ENCODE results near the gene ATRAID.

Gene ATRAID

DNA sequence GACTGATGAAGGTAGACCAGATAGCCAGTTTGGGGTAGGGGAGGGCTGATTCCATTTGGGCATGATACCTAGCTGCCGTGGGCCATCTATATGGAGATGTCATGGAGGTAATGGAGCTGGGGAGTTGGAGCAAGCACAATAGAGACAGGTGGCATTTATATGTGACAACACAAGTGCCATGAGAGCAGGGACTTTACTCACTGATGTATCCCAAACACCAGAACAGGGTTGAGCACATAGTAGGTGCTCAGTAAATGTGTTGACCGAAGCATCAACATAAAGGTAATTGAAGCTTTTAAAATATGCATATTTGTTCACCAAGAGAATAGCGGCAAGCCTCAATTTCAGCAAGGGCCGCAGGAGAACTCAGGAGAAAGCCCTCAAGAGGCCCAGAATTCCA lies 36.1 kb downstream of the ATRAID start:
- Mint-ChIP-seq H3K27me3 (ENCODE audit: low read depth, poor library complexity) (peaks cover 7% of the 10 kb centered on the region), H3K9me3 (no peaks in the 10 kb centered on the region), H3K27ac (no peak overlapping the region), H3K4me1 (peaks cover 38% of the 10 kb centered on the region), H3K36me3 (ENCODE audit: low read depth) (peaks cover 8% of the 10 kb centered on the region), H3K4me3 (no peak overlapping the region)
- TF ChIP-seq, protein P1, sequence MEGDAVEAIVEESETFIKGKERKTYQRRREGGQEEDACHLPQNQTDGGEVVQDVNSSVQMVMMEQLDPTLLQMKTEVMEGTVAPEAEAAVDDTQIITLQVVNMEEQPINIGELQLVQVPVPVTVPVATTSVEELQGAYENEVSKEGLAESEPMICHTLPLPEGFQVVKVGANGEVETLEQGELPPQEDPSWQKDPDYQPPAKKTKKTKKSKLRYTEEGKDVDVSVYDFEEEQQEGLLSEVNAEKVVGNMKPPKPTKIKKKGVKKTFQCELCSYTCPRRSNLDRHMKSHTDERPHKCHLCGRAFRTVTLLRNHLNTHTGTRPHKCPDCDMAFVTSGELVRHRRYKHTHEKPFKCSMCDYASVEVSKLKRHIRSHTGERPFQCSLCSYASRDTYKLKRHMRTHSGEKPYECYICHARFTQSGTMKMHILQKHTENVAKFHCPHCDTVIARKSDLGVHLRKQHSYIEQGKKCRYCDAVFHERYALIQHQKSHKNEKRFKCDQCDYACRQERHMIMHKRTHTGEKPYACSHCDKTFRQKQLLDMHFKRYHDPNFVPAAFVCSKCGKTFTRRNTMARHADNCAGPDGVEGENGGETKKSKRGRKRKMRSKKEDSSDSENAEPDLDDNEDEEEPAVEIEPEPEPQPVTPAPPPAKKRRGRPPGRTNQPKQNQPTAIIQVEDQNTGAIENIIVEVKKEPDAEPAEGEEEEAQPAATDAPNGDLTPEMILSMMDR (IDR thresholded peaks at IDR 0.05), result no peak
- DNase-seq, result no peak

DNA sequence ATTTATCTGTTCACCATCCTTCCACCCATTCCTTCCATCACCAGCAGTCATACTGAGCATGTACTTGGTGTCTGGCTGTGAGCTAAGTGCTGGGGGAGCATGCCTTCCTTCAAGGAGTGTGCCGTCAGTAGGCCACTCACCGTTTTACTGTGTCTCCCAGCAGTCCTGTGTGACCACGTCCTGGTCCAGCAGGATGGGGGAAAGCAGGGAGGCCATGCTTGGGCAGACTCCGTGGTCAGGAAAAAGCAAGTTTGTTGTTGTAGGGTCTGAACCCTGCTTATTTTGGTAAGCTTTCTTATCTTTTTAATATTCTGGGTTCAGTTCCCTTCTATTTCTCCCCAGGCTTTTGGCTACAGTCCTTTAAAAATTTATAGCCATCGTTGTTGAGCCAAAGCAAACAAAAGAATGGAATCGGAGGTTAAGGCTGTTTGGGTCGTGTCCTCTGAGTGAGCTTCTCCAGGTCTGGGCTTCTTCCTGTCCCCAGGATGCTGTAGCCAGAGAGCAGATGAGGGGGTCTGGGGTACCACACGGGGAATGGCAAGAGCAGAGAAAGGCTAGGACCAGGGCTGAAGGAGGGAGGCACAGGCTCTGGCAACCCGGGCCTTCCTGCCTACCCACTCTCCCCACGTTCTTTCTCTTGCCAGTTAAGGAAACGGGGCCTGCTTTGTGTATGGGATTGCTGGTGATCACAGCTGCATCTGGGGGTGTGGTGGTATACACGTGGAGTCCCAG lies 37.5 kb downstream of the ATRAID start:
- peaks cover 40% of the 10 kb centered on the region for H3K4me1 Mint-ChIP-seq
- no peak overlapping the region for H3K4me3 Mint-ChIP-seq
- TF ChIP-seq, protein P1 (IDR thresholded peaks at IDR 0.05), result no peak
- H3K27ac Mint-ChIP-seq, result no peak overlapping the region
- H3K27me3 Mint-ChIP-seq (ENCODE audit: low read depth, poor library complexity), result peaks cover 7% of the 10 kb centered on the region
- H3K9me3 Mint-ChIP-seq, result no peaks in the 10 kb centered on the region
- H3K36me3 Mint-ChIP-seq (ENCODE audit: low read depth), result peaks cover 2% of the 10 kb centered on the region
- no peak for DNase-seq

DNA sequence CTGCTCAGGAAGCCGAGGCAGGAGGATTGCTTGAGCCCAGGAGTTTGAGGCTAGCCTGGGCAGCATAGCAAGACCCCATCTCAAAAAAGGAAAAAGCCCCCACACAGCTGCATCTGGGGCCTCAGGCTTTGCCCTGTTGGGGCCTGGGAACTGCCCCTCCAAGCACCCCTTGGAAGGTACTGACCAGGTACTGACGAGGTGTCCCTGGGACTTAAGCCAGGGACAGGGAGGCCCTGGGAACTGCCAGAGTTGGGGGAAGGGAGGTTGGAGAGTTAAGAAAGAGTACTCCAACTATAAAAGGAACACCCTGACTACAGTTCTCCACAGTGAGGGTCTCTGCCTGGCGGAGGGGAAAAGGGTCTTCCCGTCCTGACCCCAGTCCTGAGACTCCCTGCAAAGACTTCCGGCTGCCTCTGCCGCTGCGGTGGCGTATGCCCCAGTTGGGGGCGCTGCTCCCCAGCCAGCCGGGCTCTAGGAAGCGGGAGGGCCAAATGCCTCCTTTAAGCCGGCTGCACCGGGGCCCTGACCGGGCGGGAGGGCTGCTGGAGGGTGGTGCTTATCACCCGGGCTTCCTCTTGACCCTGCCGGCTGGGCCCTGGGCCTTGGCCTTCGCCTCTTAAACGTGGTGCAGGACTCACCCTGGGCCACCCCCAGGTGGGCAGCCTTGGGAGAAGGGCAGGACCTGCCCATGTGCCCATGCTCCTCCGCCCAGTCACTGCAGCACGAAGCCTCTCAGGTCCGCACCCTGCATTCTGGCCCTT lies 38.2 kb downstream of the ATRAID start:
- H3K9me3 Mint-ChIP-seq, result no peaks in the 10 kb centered on the region
- H3K27ac Mint-ChIP-seq, result no peak overlapping the region
- TF ChIP-seq, protein P1 (IDR thresholded peaks at IDR 0.05), result peak; percentile 62
- peak overlapping the region; percentile 58 for H3K4me3 Mint-ChIP-seq
- peaks cover 12% of the 10 kb centered on the region for H3K27me3 Mint-ChIP-seq (ENCODE audit: low read depth, poor library complexity)
- H3K4me1 Mint-ChIP-seq, result peaks cover 48% of the 10 kb centered on the region
- peak; percentile 79 for DNase-seq
- no peaks in the 10 kb centered on the region for H3K36me3 Mint-ChIP-seq (ENCODE audit: low read depth)

DNA sequence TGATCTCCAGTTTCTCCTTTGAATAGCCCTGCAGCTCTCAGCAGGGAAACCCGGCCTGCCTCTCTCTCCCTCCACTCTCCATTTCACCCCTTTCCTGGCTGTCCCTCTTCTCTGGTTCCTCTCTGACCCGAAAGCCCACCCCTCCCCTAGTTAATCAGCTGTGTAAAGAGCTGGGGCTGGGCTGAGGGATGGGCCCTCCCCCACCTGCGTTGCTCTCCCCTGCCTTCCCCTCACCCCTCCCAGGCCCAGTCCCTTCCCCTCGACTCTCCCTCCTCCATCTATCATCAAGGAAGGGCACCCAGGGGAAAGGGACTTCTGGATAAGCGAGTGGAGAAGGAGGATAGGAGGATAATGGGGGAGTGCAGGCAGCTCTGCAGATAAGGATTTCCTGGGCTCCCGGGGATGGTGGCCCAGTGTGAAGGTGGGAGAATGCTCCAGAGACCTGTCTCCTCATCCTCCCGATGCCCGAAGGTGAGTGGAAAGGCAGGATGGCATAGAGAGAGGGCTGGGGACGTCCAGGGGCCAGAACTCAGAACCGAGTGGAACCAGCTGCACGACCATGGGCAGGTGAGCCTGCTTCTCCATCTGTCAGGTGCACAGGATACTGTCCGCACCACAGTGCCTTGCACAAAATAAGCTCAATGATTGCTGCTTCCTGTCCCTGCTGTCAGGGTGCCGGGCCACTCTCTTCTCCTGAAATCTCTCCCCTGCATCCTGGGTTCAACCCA lies 39.0 kb downstream of the ATRAID start:
- TF ChIP-seq, protein P1 (IDR thresholded peaks at IDR 0.05), result no peak
- DNase-seq, result no peak
- Mint-ChIP-seq H3K36me3 (ENCODE audit: low read depth) (no peaks in the 10 kb centered on the region), H3K27me3 (ENCODE audit: low read depth, poor library complexity) (peaks cover 17% of the 10 kb centered on the region), H3K27ac (no peak overlapping the region), H3K9me3 (no peaks in the 10 kb centered on the region), H3K4me3 (peak overlapping the region; percentile 58), H3K4me1 (peaks cover 55% of the 10 kb centered on the region)

DNA sequence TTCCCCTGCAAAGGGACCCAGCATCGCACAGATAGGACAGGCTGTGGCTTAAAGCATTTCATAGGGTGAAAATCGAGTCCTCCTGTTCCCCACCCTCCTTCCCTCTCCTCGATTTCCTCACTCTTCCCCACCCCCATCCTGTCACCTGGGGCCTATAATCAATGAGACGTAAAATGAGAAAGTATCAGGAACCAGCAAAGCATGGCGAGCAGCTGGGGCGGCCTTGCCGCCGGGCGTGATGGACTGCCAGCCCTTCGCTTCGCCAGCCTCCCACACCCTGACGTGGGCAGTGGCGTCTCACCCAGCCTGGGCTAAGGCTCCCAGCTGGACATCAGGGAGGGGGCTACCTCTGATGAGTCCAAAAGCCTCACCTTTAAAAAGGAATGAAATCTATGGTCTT lies 39.9 kb downstream of the ATRAID start:
- Mint-ChIP-seq H3K4me1 (peaks cover 59% of the 10 kb centered on the region), H3K27me3 (ENCODE audit: low read depth, poor library complexity) (peaks cover 26% of the 10 kb centered on the region)
- TF ChIP-seq, protein P1 (IDR thresholded peaks at IDR 0.05), result no peak

More for the DNA sequence above, 39.9 kb downstream of the ATRAID start:
- Mint-ChIP-seq H3K9me3 (no peaks in the 10 kb centered on the region), H3K27ac (peak overlapping the region; percentile 59), H3K36me3 (ENCODE audit: low read depth) (no peaks in the 10 kb centered on the region), H3K4me3 (no peak overlapping the region)
- DNase-seq, result no peak

Data from nephron progenitor cell (in vitro differentiated cells).